Measurements from ENCODE around the gene SEC31A.

DNA sequence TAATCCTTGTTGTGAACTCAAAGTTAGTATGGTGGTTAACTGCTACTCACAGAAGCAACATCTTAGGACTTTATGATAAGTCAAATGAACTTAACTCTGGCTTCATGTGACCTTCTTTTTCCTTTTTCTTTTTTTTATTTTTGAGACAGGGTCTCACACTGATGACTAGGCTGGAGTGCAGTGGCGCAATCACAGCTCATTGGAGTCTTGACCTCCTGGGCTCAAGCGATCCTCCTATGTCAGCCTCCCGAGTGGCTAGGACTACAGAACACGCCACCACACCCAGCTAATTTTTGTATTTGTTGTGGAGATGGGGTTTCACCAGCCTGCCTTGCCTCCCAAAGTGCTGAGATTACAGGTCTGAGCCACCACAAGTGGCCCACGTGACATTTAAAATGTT lies 22.4 kb downstream of the SEC31A start:
- TF ChIP-seq, protein P1, sequence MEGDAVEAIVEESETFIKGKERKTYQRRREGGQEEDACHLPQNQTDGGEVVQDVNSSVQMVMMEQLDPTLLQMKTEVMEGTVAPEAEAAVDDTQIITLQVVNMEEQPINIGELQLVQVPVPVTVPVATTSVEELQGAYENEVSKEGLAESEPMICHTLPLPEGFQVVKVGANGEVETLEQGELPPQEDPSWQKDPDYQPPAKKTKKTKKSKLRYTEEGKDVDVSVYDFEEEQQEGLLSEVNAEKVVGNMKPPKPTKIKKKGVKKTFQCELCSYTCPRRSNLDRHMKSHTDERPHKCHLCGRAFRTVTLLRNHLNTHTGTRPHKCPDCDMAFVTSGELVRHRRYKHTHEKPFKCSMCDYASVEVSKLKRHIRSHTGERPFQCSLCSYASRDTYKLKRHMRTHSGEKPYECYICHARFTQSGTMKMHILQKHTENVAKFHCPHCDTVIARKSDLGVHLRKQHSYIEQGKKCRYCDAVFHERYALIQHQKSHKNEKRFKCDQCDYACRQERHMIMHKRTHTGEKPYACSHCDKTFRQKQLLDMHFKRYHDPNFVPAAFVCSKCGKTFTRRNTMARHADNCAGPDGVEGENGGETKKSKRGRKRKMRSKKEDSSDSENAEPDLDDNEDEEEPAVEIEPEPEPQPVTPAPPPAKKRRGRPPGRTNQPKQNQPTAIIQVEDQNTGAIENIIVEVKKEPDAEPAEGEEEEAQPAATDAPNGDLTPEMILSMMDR (IDR thresholded peaks at IDR 0.05), result no peak
- TF ChIP-seq POLR2A (IDR thresholded peaks at IDR 0.05), result no peak

Data from adrenal gland (tissue), 5 donors.